ENCODE results near the gene FAM20B. TPM values are rescaled to one million over a fixed set of nuclear protein-coding genes. Genes with fewer than 3 reads are reported as not detected.
"Not testable (repeated sequence)": the region's sequence is repeated elsewhere in the genome, so short reads cannot be mapped to it uniquely, and the experiment has no call there.

The FAM20B gene
- total and polyA plus RNA-seq, 7 donors: 22.5 to 55.2 (median 48.3) TPM

- Histone ChIP-seq H3K27ac (no peak overlapping the region), H3K36me3 (ENCODE audit: insufficient read depth in 1 of 2, low read depth in 1 of 2) (no peaks in the 10 kb centered on the region), H3K9me3 (no peaks in the 10 kb centered on the region), H3K4me3 (no peak overlapping the region), H3K4me1 (peaks cover 35% of the 10 kb centered on the region), H3K27me3 (ENCODE audit: insufficient read depth in 3 of 3, low read length in 2 of 3) (no peaks in the 10 kb centered on the region)
- no peak for TF ChIP-seq CTCF (IDR thresholded peaks at IDR 0.05)
- no peak for DNase-seq
- 23 to 39% (median 26%) methylated on average over 1 of the region's 1 CpG for WGBS, 3 donors
- ATAC-seq: no peak
- intact Hi-C loops (cut with DNase I): loop anchor here in 1 of 2 donors (5.0 kb wide), 1 partner anchor 39 kb away; no protein-coding TSS in a partner anchor
Observed at GRCh38 chr1:179038528-179039281, 13.0 kb downstream of the FAM20B start.

- not testable (repeated sequence) for H3K36me3 ChIP-seq (ENCODE audit: insufficient read depth in 1 of 2, low read depth in 1 of 2)
- intact Hi-C loops (cut with DNase I): loop anchor here in 1 of 2 donors (5.0 kb wide), 1 partner anchor 38 kb away; no protein-coding TSS in a partner anchor
Observed at GRCh38 chr1:179039502-179040174, 13.9 kb downstream of the FAM20B start.

GRCh38 chr1:179040175-179040551, 14.5 kb downstream of the FAM20B start:
- H3K36me3 ChIP-seq (ENCODE audit: insufficient read depth in 1 of 2, low read depth in 1 of 2); H3K27me3 ChIP-seq (ENCODE audit: insufficient read depth in 3 of 3, low read length in 2 of 3); DNase-seq; ATAC-seq; H3K9me3 ChIP-seq; H3K4me3 ChIP-seq; intact Hi-C loops (cut with DNase I); H3K27ac ChIP-seq: not testable (repeated sequence)
- WGBS, 3 donors: 90 to 97% (median 95%) methylated on average over 14 to 26 of the region's 27 CpGs
- H3K4me1 ChIP-seq: peaks cover 20% of the 10 kb centered on the region

More at GRCh38 chr1:179039502-179040174, 13.9 kb downstream of the FAM20B start:
- not testable (repeated sequence) for H3K4me3 ChIP-seq; H3K9me3 ChIP-seq; DNase-seq; H3K27me3 ChIP-seq (ENCODE audit: insufficient read depth in 3 of 3, low read length in 2 of 3); ATAC-seq; H3K27ac ChIP-seq
- H3K4me1 ChIP-seq: peaks cover 25% of the 10 kb centered on the region
- WGBS, 3 donors: 84 to 89% (median 85%) methylated on average over 6 of the region's 9 CpGs

GRCh38 chr1:179042087-179042486, 16.4 kb downstream of the FAM20B start:
- no peaks in the 10 kb centered on the region for H3K36me3 ChIP-seq (ENCODE audit: insufficient read depth in 1 of 2, low read depth in 1 of 2)
- DNase-seq (no peak), ATAC-seq (no peak)
- no peaks in the 10 kb centered on the region for H3K9me3 ChIP-seq
- H3K27me3 ChIP-seq (ENCODE audit: insufficient read depth in 3 of 3, low read length in 2 of 3): no peaks in the 10 kb centered on the region
- WGBS, 3 donors: 89 to 94% (median 92%) methylated on average over 8 of the region's 8 CpGs
- peaks cover 15% of the 10 kb centered on the region for H3K4me1 ChIP-seq
- no peak for TF ChIP-seq CTCF (IDR thresholded peaks at IDR 0.05)
- H3K4me3 ChIP-seq: no peak overlapping the region
- intact Hi-C loops (cut with DNase I): no loop called here
- no peak overlapping the region for H3K27ac ChIP-seq

GRCh38 chr1:179042700-179043099, 17.0 kb downstream of the FAM20B start:
- WGBS, 3 donors: 92 to 99% (median 98%) methylated on average over 5 of the region's 5 CpGs
- no peak for TF ChIP-seq CTCF (IDR thresholded peaks at IDR 0.05)
- H3K27ac ChIP-seq: no peak overlapping the region
- DNase-seq (no peak), ATAC-seq (no peak)
- no peaks in the 10 kb centered on the region for H3K9me3 ChIP-seq
- intact Hi-C loops (cut with DNase I): no loop called here
- H3K36me3 ChIP-seq (ENCODE audit: insufficient read depth in 1 of 2, low read depth in 1 of 2): no peaks in the 10 kb centered on the region
- no peaks in the 10 kb centered on the region for H3K27me3 ChIP-seq (ENCODE audit: insufficient read depth in 3 of 3, low read length in 2 of 3)
- peaks cover 20% of the 10 kb centered on the region for H3K4me1 ChIP-seq
- no peak overlapping the region for H3K4me3 ChIP-seq
